Uterus (tissue), 4 donors: Measurements from ENCODE around the gene TH. TPM values are rescaled to one million over a fixed set of nuclear protein-coding genes. Genes with fewer than 3 reads are reported as not detected.
"Not testable (repeated sequence)": the region's sequence is repeated elsewhere in the genome, so short reads cannot be mapped to it uniquely, and the experiment has no call there.

ENCODE experiments used
- DNase-seq, 2 donors: peaks; one replicate each; pipeline ENCODE4 v3.0.0-alpha.2; 2019 to 2020
- H3K27ac ChIP-seq, 2 donors: fragments of 200-600 bp; sonication (generic); 1 replicate in 1 of 2; 2 replicates in 1 of 2; pipeline ENCODE4 v1.5.1; 2016 to 2018
- H3K27me3 ChIP-seq, 2 donors: fragments of 200-600 bp; sonication (generic); one replicate each; pipeline ENCODE4 v1.5.1; 2018 to 2019; ENCODE audit warnings: control low read depth in 1 of 2
- H3K36me3 ChIP-seq, 2 donors: fragments of 200-600 bp; sonication (generic); one replicate each; pipeline ENCODE4 v1.5.1; 2019; ENCODE audit warnings: control low read depth in 1 of 2
- H3K4me1 ChIP-seq, 2 donors: fragments of 200-600 bp; sonication (generic); one replicate each; pipeline ENCODE4 v1.5.1; 2018 to 2019; ENCODE audit warnings: control low read depth in 1 of 2
- H3K4me3 ChIP-seq, 2 donors: fragments of 200-600 bp; sonication (generic); 1 replicate in 1 of 2; 2 replicates in 1 of 2; pipeline ENCODE4 v1.5.1; 2018 to 2019; ENCODE audit warnings: mild to moderate bottlenecking in 1 of 2
- H3K9me3 ChIP-seq, 2 donors: fragments of 200-600 bp; sonication (generic); one replicate each; pipeline ENCODE4 v1.5.1; 2019; ENCODE audit warnings: control low read depth in 1 of 2
- CTCF ChIP-seq, 4 experiments: fragments of 200-600 bp in 2 of 4; fragments of 450-650 bp in 2 of 4; sonication (generic) in 2 of 4; IDR thresholded peaks; one replicate each; pipeline ENCODE4 v1.5.1; 2016 to 2019; ENCODE audit warnings: antibody characterized with exemption in 4 of 4, mild to moderate bottlenecking in 2 of 4, moderate library complexity in 1 of 4
- POLR2A ChIP-seq, 2 donors: fragments of 450-650 bp; IDR thresholded peaks; one replicate each; pipeline ENCODE4 v1.6.1; 2016; ENCODE audit warnings: antibody characterized with exemption in 2 of 2, mild to moderate bottlenecking in 1 of 2, moderate library complexity in 1 of 2
- intact Hi-C: fragments of 100-400 bp; cut with DNase I; formaldehyde crosslinking; loops from one replicate; pipeline ENCODE4 v1.15.1; 2023; ENCODE audit warnings: low total_unique reads
- total RNA-seq, 4 donors: library from RNA; depleted of rRNA in 3 of 4; stranded (reverse); fragments of >200 nt in 3 of 4; gene quantifications; one replicate each; pipeline versions ENCODE4 v1.1.0 to v1.2.4, GENCODE V29; 2014 to 2023
- donor health status: DM: yes; HTN: yes; CAD: no.

Gene TH
- total RNA-seq, 4 donors from 2014 or later, result 0.37 to 1.3 TPM; not detected in 2

- no peak for DNase-seq
- intact Hi-C loops, result no loop called here
- TF ChIP-seq POLR2A (IDR thresholded peaks at IDR 0.05) (no peak), CTCF (IDR thresholded peaks at IDR 0.05) (no peak)
- Histone ChIP-seq H3K4me1 (no peaks in the 10 kb centered on the region), H3K27me3 (no peaks in the 10 kb centered on the region), H3K9me3 (no peaks in the 10 kb centered on the region), H3K27ac (no peak overlapping the region), H3K36me3 (no peaks in the 10 kb centered on the region), H3K4me3 (no peak overlapping the region)
These were observed 42.9 kb downstream of the TH start for GRCh38 chr11:2128511-2129307.

- H3K36me3 ChIP-seq, result no peaks in the 10 kb centered on the region
- no peak overlapping the region for H3K27ac ChIP-seq
- H3K9me3 ChIP-seq, result no peaks in the 10 kb centered on the region
- no peaks in the 10 kb centered on the region for H3K27me3 ChIP-seq
- intact Hi-C loops, result no loop called here
- no peak for DNase-seq
- H3K4me3 ChIP-seq, result no peak overlapping the region
- no peak for TF ChIP-seq POLR2A (IDR thresholded peaks at IDR 0.05)
- TF ChIP-seq CTCF (IDR thresholded peaks at IDR 0.05), result no peak
- H3K4me1 ChIP-seq, result no peaks in the 10 kb centered on the region
These were observed 43.5 kb downstream of the TH start for GRCh38 chr11:2128130-2128510.

- intact Hi-C loops, result no loop called here
- Histone ChIP-seq H3K27me3 (no peaks in the 10 kb centered on the region), H3K27ac (no peak overlapping the region), H3K4me3 (no peak overlapping the region), H3K9me3 (no peaks in the 10 kb centered on the region), H3K36me3 (no peaks in the 10 kb centered on the region), H3K4me1 (no peaks in the 10 kb centered on the region)
- DNase-seq, result no peak
- TF ChIP-seq CTCF (IDR thresholded peaks at IDR 0.05) (no peak), POLR2A (IDR thresholded peaks at IDR 0.05) (no peak)
These were observed 44.0 kb downstream of the TH start for GRCh38 chr11:2127482-2128129.

- Histone ChIP-seq H3K9me3 (no peaks in the 10 kb centered on the region), H3K27ac (no peak overlapping the region), H3K36me3 (no peaks in the 10 kb centered on the region), H3K27me3 (no peaks in the 10 kb centered on the region), H3K4me1 (no peaks in the 10 kb centered on the region), H3K4me3 (no peak overlapping the region)
- DNase-seq, result no peak
- intact Hi-C loops, result no loop called here
- no peak for TF ChIP-seq POLR2A (IDR thresholded peaks at IDR 0.05)
- TF ChIP-seq CTCF (IDR thresholded peaks at IDR 0.05), result no peak
These were observed 45.0 kb downstream of the TH start for GRCh38 chr11:2126520-2127085.

GRCh38 chr11:2124736-2125484 lies 46.7 kb downstream of the TH start:
- DNase-seq, H3K36me3 ChIP-seq, H3K27ac ChIP-seq, intact Hi-C loops, H3K4me3 ChIP-seq, H3K27me3 ChIP-seq, H3K9me3 ChIP-seq, H3K4me1 ChIP-seq: not testable (repeated sequence)
